Renal cortex interstitium (tissue), 11 donors: ENCODE measurements around the gene POLDIP3. TPM values are rescaled to one million over a fixed set of nuclear protein-coding genes. Genes with fewer than 3 reads are reported as not detected.
"Not testable (repeated sequence)": the region's sequence is repeated elsewhere in the genome, so short reads cannot be mapped to it uniquely, and the experiment has no call there.

ENCODE experiments used
- DNase-seq, 11 donors: peaks; one replicate each; pipeline ENCODE4 v3.0.0-alpha.2; 2013; ENCODE audit warnings: low read depth in 9 of 11, low spot score in 4 of 11; ENCODE audit errors: extremely low read depth in 1 of 11
- polyA plus RNA-seq, 3 donors: library from polyadenylated mRNA; unstranded; fragments of 120-200 nt; gene quantifications; one replicate each; pipeline ENCODE4 v1.2.1, GENCODE V29; 2013; ENCODE audit not compliant: insufficient read length in 3 of 3

POLDIP3 gene
- polyA plus RNA-seq, 3 donors = 101 to 118 (median 115) TPM

- DNase-seq = no peak
These were observed 11.7 kb upstream of the POLDIP3 start for GRCh38 chr22:42626431-42626830.

GRCh38 chr22:42625416-42625815, 10.7 kb upstream of the POLDIP3 start:
- no peak for DNase-seq

GRCh38 chr22:42624551-42625106, 9.9 kb upstream of the POLDIP3 start:
- no peak for DNase-seq

- no peak for DNase-seq
These were observed 9.2 kb upstream of the POLDIP3 start for GRCh38 chr22:42623756-42624441.

- no peak for DNase-seq
These were observed 8.6 kb upstream of the POLDIP3 start for GRCh38 chr22:42623301-42623751.

GRCh38 chr22:42622061-42622710, 7.5 kb upstream of the POLDIP3 start:
- no peak for DNase-seq

- peak in 7 of 11 donors; percentile 38 to 69 (median 59) for DNase-seq
These were observed 6.9 kb upstream of the POLDIP3 start for GRCh38 chr22:42621505-42622002.

- no peak for DNase-seq
These were observed 5.4 kb upstream of the POLDIP3 start for GRCh38 chr22:42620084-42620483.

GRCh38 chr22:42619261-42620063, 4.8 kb upstream of the POLDIP3 start:
- no peak for DNase-seq

- no peak for DNase-seq
These were observed 2.7 kb upstream of the POLDIP3 start for GRCh38 chr22:42617155-42617983.

- not testable (repeated sequence) for DNase-seq
These were observed 1.1 kb upstream of the POLDIP3 start for GRCh38 chr22:42615860-42616175.

GRCh38 chr22:42615092-42615859, 593 bp upstream of the POLDIP3 start:
- DNase-seq = peak in 10 of 11 donors; percentile 86 to 96 (median 92)

- no peak for DNase-seq
These were observed 796 bp downstream of the POLDIP3 start for GRCh38 chr22:42613872-42614301.

GRCh38 chr22:42612336-42612735, 2.3 kb downstream of the POLDIP3 start:
- no peak for DNase-seq

GRCh38 chr22:42611051-42611450, 3.6 kb downstream of the POLDIP3 start:
- DNase-seq = no peak

GRCh38 chr22:42610186-42610585, 4.5 kb downstream of the POLDIP3 start:
- peak in 1 of 11 donors; percentile 17 for DNase-seq

GRCh38 chr22:42608823-42609361, 5.8 kb downstream of the POLDIP3 start:
- no peak for DNase-seq
